A549 treated with CORT108297 at 1 μM for 4 hours (cell line): ENCODE data around the gene SCAMP5. TPM values are rescaled to one million over a fixed set of nuclear protein-coding genes. Genes with fewer than 3 reads are reported as not detected.

Experiments
- total RNA-seq: library from RNA; stranded (reverse); fragments of 200-300 nt; extraction: Qiagen RNA extraction; gene quantifications from 5 replicates; pipeline ENCODE4 v1.2.3, GENCODE V29; 2022

The SCAMP5 gene
- total RNA-seq, result 11.8 to 15.0 TPM (median 14.3 TPM) in 5 replicates

GRCh38 chr15:74995182-74995778, at the start of gene SCAMP5:
Gene SCAMP5 (plus strand): TSS chr15:74995563. CDS start chr15:75011840, 16,277 bp downstream.

GRCh38 chr15:74956648-74957475, 38.5 kb upstream of the SCAMP5 start, which contains the start of gene RPP25:
Gene RPP25 (minus strand): TSS chr15:74956772. CDS start chr15:74956583, 189 bp downstream.

GRCh38 chr15:75023181-75023871, 28.0 kb downstream of the SCAMP5 start, which contains the start of gene PPCDC:
Gene PPCDC (plus strand): TSS chr15:75023590. CDS start chr15:75028319, 4,729 bp downstream.

Other genes with a start within 250 kb of the SCAMP5 start
- not detected in 5 replicates for gene CYP1A2, start 246.7 kb upstream of the SCAMP5 start, total RNA-seq
- gene CSK, start 213.5 kb upstream of the SCAMP5 start, total RNA-seq, result 59.2 to 70.7 TPM (median 66.3 TPM) in 5 replicates
- 0.03 to 0.08 TPM (median 0.08 TPM) in 3 of 5 replicates, not detected in the others for gene LMAN1L, start 182.7 kb upstream of the SCAMP5 start, total RNA-seq
- 0.05 to 0.06 TPM in 2 of 5 replicates, not detected in the others for gene CPLX3, start 168.9 kb upstream of the SCAMP5 start, total RNA-seq
- gene ULK3, start 152.4 kb upstream of the SCAMP5 start, total RNA-seq, result 27.9 to 41.0 TPM (median 38.2 TPM) in 5 replicates
- gene SCAMP2, start 122.2 kb upstream of the SCAMP5 start, total RNA-seq, result 55.2 to 69.3 TPM (median 66.6 TPM) in 5 replicates
- 28.0 to 35.2 TPM (median 32.6 TPM) in 5 replicates for gene MPI, start 105.5 kb upstream of the SCAMP5 start, total RNA-seq
- 30.0 to 41.1 TPM (median 38.4 TPM) in 5 replicates for gene FAM219B, start 88.7 kb upstream of the SCAMP5 start, total RNA-seq
- 505 to 615 TPM (median 535 TPM) in 5 replicates for gene COX5A, start 57.5 kb upstream of the SCAMP5 start, total RNA-seq
- 18.6 to 29.7 TPM (median 27.3 TPM) in 5 replicates for gene RPP25, start 38.8 kb upstream of the SCAMP5 start, total RNA-seq
- gene PPCDC, start 28.0 kb downstream of the SCAMP5 start, total RNA-seq, result 16.2 to 22.0 TPM (median 19.9 TPM) in 5 replicates
- gene C15orf39, start 206.3 kb downstream of the SCAMP5 start, total RNA-seq, result 24.7 to 34.0 TPM (median 32.7 TPM) in 5 replicates